Measurements from ENCODE around the gene ARHGAP24. TPM values are rescaled to one million over a fixed set of nuclear protein-coding genes. Genes with fewer than 3 reads are reported as not detected.
"Not testable (repeated sequence)": the region's sequence is repeated elsewhere in the genome, so short reads cannot be mapped to it uniquely, and the experiment has no call there.

ARHGAP24 gene
- total RNA-seq, 1 donor from 2014 or later: not detected

- intact Hi-C loops (cut with micrococcal nuclease): no loop called here
Observed at GRCh38 chr4:85644061-85644460, 169.1 kb downstream of the ARHGAP24 start.

GRCh38 chr4:85650908-85651307 is 176.0 kb downstream of the ARHGAP24 start:
- intact Hi-C loops (cut with micrococcal nuclease): no loop called here

- intact Hi-C loops (cut with micrococcal nuclease): no loop called here
Observed at GRCh38 chr4:85656759-85657505, 182.0 kb downstream of the ARHGAP24 start.

DNA sequence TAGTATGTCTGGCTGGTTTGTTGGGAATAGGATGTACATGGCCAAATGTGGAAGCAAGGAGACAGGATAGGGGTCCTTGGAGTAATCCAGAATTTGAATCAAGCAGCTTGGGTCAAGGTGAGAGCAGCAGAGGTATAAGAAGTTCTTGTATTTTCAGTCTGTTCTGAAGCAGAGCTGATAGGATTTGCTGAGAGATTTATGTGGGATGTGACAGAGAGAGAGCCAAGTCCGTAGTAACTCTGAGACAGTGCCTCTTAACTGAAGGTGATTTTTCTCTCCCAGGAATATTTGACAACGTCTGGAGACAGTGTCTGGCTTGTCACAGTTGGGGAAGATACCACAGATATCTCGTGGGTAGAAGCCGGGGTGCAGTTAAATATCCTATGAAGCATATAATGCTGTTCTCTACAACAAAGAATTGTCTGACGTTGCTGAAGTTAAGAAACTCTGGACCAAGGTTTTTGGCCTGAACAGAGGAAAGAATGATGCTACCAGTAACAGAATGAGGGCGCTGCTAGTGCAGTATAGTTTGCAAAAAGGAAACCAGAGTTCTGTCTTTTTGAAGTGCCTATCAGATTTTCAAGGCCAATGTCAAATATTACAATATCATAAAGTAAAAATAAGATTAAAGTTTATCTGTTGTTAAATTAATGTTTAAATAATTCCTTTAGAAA is 184.0 kb downstream of the ARHGAP24 start:
- intact Hi-C loops (cut with micrococcal nuclease): no loop called here

GRCh38 chr4:85659610-85660218 is 184.8 kb downstream of the ARHGAP24 start:
- intact Hi-C loops (cut with micrococcal nuclease): no loop called here

- intact Hi-C loops (cut with micrococcal nuclease): not testable (repeated sequence)
Observed at GRCh38 chr4:85666625-85667024, 191.7 kb downstream of the ARHGAP24 start.

DNA sequence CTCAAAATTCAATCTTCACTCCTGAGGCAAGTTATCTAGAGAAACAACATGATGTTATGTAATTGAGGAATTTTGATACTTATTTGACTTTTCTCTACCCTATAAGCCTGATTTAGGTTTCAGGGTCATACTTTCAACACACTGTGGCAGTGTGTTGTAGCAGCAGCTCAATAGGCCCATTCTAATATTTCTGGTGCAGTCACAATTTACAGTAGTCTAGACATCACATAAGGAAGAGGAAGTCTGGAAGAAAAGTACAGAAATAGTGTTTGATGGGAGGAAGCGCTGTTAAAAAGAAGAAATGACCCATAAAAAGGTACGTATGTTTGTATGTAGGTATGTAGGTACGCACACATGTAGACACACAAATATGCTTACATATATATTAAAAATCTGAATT is 194.3 kb downstream of the ARHGAP24 start:
- intact Hi-C loops (cut with micrococcal nuclease): no loop called here

- intact Hi-C loops (cut with micrococcal nuclease): no loop called here
Observed at GRCh38 chr4:85669992-85670548, 195.1 kb downstream of the ARHGAP24 start.

- intact Hi-C loops (cut with micrococcal nuclease): no loop called here
Observed at GRCh38 chr4:85671120-85671519, 196.2 kb downstream of the ARHGAP24 start.

- intact Hi-C loops (cut with micrococcal nuclease): no loop called here
Observed at GRCh38 chr4:85672116-85672515, 197.2 kb downstream of the ARHGAP24 start.

- intact Hi-C loops (cut with micrococcal nuclease): no loop called here
Observed at GRCh38 chr4:85672959-85673358, 198.0 kb downstream of the ARHGAP24 start.

DNA sequence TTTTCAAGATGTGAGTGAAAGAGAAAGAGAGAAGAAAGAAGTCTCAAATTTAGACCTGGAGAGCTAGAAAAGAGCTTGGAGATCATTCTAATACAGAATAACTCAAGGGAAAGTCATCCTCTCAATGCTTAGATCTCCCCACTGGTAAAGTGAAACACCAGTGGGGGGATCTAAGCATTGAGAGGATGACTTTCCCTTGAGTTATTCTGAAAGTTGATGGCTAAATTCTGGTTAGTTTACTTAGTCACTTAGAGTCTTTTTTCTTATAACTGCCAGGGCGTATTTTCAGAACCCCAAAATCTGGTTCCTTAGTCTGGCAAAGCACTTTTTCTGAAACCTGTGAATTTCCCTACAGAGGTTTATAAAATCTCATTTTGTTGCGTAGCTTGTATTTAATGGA is 198.6 kb downstream of the ARHGAP24 start:
- intact Hi-C loops (cut with micrococcal nuclease): no loop called here

GRCh38 chr4:85675076-85676049 is 200.4 kb downstream of the ARHGAP24 start:
- intact Hi-C loops (cut with micrococcal nuclease): no loop called here

DNA sequence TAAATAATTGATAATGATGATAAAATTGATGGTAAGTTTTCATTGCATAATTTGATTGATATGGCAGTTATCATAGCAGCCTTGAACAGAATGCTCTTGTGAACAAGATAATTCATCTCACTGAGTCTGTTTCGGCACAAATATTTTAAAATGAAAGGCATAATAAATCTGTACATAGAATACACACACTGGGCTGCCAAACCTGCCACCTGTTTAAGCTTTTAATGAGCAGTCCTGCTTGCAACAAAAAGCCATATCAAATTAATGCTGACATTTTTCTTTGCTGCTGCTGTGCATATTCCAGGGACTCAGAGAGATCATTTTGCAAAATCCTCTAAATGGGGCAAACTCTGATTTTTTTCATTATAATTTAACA is 201.1 kb downstream of the ARHGAP24 start:
- intact Hi-C loops (cut with micrococcal nuclease): no loop called here

DNA sequence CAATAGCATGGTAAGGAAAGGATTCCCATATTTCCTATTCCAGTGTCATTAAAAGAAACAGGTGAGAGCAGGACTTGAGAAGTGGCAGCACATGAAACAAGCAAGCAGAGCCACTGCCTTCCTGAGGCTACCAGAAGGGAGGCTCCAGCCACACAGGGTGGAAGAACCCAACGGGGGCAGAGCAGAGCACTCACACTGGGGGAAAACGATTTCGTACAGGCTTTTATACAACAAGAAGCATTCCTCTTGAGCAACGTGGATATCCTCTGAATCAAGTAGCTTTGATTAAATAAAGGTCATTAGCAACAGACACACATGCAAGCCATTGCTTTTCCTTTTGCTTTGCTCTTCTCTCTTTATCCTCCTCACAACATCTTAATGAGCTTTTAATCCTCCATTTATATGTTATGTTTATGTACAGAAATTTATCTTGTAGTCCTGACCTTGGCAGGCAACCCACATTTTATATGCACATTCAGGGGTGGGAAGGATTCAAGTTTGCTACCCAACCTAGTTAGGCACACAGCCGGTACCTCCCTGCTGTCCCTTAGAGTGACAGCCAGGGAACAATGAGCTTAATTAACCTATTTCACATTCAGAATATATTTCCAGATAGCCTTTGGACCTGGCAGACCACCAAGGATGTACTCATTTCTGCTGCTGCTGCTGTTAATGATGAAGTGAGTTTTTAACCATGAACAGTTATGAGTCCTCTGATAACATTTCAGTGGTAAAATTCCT is 202.1 kb downstream of the ARHGAP24 start:
- intact Hi-C loops (cut with micrococcal nuclease): no loop called here

- intact Hi-C loops (cut with micrococcal nuclease): no loop called here
Observed at GRCh38 chr4:85681221-85681657, 206.3 kb downstream of the ARHGAP24 start.

- intact Hi-C loops (cut with micrococcal nuclease): no loop called here
Observed at GRCh38 chr4:85681921-85682320, 207.0 kb downstream of the ARHGAP24 start.

DNA sequence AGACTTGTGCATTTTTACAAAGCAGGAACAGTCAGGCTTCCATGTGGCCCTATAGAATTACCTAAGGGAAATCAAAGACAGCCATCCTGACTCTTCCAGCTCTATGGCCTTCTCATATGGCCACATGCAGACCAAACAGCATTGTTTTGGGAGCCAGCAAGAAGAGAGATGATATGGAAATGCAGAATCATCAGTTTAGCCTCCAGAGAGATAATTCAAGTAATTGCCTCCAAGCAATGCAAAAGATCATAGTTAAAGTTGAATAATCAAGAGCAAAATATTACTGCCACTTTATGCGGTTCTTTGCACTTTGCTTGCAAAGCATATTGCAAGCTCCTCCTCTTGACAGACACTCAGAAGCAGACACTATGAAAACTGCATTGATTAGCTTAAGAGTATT is 207.4 kb downstream of the ARHGAP24 start:
- intact Hi-C loops (cut with micrococcal nuclease): no loop called here

GRCh38 chr4:85684676-85685075 is 209.7 kb downstream of the ARHGAP24 start:
- intact Hi-C loops (cut with micrococcal nuclease): no loop called here

DNA sequence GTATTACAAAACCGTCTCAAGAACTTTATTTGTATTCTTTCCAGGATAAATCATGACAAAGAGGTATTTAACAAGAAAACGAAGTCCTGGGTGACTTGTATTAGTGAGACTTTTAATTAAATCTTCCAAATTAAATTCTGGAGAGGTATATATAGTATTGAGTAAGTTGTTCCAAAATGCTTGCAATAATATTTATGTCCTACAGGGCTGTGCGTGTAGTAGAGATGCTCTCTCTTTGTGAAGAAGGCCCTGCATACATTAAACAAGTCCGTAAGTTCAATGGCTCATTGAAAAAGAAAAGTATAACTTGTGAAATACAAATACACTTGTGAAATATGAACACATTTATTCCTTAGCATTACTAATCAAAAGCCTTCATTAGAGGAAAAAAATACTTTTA is 211.4 kb downstream of the ARHGAP24 start:
- intact Hi-C loops (cut with micrococcal nuclease): no loop called here
